GM18909 (cell line): ENCODE measurements around the gene TTLL11.

Source experiments
- ATAC-seq: cut with Tn5 transposase; IDR thresholded peaks from one replicate; pipeline ENCODE4 v1.9.1; 2021; ENCODE audit warnings: mild to moderate bottlenecking; ENCODE audit not compliant: unreplicated experiment, poor library complexity

TTLL11 gene

DNA sequence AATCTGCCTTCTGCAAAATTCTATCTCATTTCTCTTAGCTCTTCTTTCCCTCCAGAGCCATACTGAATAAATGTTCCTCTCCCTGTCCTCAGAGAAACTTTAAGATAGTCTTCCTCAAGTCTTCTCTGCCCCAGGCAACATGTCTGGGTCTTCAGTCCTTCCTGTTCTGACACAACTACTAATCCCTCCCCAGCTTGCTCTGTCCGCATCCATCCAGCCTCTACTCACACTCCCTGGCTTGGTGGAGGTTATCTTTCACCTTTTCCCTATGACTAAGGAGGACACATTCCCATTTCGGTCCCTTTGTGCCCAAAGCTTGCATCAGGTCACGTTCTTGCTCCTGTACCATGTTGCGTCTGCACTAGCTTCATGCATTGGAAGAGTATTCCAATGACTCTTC is 143.3 kb downstream of the TTLL11 start:
- no peak for ATAC-seq

GRCh38 chr9:121949364-121949763 is 143.7 kb downstream of the TTLL11 start:
- ATAC-seq: no peak

DNA sequence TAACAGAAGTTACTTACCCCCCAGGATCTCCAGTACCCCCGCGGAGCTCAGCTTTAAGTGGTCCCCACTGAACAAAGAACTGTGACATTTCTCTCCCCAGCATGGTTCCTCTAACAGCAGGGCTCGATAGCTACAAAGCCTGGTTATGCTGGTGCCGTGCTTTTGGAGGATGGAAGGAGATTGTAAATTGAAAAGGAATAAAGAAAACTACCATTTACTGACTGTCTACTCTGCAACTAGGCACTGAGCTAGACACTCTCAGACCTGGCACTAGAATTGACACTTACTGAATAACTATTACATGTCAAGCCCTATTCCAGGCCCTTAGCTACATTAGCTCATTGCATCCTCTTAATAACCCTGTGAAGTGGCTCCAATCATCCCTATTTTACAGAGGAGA is 145.3 kb downstream of the TTLL11 start:
- no peak for ATAC-seq

DNA sequence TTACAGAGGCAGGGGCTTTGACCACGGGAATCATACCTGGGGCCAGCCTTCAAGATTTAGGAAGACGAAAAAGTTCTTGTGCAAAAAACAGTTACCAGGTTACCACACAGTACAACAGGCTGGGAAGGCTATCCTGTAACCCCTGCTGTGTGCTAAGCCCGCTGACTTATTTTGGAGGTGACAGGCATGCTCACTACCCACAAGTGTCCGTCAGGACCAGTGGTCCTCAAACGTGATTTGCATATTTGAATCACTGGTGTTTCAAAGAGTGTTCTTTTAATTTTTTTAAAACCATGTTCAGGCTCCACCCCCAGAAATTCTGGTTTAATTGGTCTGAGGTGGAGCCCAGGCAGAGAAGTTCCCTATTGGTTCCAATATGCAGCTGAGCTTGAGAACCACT is 146.6 kb downstream of the TTLL11 start:
- no peak for ATAC-seq

DNA sequence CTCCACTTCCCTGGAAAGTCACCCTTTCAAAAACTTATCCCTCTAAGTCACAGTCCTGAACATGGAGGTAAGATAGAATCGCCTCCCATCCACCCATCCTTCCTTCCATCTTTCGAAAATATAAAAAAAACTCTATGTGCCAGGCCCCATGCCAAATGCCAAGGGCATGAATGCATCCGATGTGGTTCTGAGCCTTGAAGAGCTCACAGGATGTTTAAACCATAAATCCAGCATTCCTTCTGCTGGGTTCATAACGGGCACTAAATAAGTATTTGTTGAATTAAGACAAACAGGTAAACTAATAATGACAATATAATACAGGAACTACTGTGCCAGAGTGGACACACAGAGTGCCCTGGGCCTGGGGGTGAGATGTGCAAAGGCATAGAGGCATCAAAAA is 147.3 kb downstream of the TTLL11 start:
- no peak for ATAC-seq

DNA sequence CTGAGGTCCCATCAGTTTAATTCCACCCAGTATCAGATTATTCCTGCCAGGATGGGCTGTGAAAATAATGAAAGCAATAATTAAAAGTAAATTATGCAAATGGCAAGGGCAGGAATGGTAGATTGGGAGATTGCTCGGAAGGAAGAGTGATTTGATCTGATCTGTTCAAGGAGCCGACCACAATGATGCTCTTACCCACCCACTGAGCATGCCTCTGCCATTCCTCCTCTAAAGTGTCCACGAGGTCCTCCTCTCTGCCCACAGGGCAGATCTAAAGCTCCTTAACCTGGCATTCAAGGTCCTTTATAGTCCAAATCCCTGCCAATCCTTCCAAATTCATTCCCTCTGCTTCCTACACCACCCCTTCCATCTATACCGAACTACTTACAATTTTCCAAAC is 147.8 kb downstream of the TTLL11 start:
- ATAC-seq: no peak

DNA sequence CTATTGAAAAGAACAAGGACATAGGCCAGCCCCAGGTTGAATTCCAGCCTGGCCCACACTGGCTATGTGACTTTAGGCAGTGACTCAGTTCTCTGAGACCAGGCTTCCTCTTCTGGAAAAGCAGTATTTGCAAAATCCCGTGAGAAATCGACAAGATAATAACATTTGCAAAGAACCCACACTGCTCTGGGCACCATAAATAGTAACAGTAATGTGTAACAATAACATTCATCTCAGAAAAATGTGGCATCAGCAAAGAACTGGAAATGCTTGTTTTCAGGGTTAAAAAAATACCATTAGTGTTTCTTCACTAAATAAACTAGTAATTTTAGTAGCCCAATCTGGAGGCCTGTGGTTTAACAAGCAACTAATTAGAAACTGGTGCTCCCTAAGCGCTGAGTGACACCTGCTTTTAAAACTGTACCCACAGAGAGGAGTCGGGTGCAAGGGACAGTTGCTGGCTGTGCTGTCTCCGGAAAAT is 148.4 kb downstream of the TTLL11 start:
- no peak for ATAC-seq

- ATAC-seq: no peak
These were observed 149.6 kb downstream of the TTLL11 start for GRCh38 chr9:121943463-121943862.

DNA sequence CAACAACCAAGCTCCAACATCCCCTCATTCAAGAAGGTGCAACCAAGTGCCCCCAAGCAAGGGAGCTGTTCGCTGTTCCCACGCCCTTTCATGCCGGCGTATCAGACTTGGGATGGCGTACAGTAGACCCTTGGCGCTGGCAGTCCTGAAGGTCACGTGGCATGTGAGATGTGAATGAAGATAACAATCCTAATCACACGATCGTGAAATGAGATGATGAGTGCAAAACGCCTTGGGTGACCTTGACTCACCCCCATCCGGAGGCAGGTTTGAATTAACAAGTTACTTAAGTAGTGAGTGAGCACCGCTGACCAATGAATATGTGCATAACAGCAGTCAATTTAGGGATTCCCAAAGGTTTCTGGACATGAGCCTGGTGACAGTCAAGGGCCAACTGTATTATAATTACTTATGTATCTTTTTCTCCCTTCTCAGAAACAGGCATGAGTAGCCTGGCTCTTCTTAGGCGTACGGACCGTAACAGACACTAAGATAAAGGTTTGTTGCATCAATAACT is 150.2 kb downstream of the TTLL11 start:
- ATAC-seq: no peak

GRCh38 chr9:121942313-121942712 is 150.8 kb downstream of the TTLL11 start:
- no peak for ATAC-seq

GRCh38 chr9:121939643-121940042 is 153.5 kb downstream of the TTLL11 start:
- ATAC-seq: no peak

DNA sequence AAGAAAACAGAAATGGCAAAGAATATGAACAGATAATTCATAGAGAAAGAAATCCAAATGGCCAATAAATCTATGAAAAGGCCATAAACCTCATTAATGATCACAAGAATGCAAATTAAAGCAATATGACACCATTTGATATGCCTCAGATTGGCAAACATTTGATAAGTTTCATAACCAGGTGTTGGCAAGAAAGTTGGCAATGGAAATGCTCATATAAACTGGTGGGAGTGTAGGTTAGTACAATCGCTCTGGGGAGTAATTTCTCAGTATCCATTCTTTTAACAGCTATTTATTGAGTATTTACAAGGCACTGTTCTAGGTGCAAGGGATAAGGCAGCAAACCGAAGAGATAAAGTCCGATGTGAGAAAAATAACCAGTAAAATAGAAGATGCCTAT is 154.5 kb downstream of the TTLL11 start:
- no peak for ATAC-seq

GRCh38 chr9:121937240-121937639 is 155.9 kb downstream of the TTLL11 start:
- ATAC-seq: no peak

DNA sequence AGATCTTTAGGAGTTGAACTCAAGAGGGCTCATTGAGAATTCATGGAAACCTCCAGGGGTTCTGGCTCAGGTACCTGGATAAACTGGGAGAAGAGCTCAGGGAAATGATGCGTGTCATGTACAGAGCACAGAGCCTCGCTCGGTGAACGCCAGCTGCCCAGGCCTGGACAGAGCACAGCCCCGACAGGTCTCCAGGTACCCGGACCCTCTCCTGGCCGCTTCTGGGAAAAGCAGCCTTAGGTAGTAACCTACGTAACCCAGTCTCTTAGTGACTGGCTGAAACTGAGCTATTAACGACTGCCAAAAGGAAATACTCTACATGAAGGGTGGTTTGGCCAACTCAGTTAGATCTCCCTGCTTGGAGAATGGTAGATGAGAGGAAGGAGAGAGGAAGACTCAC is 157.4 kb downstream of the TTLL11 start:
- ATAC-seq: no peak

GRCh38 chr9:121930956-121931355 is 162.2 kb downstream of the TTLL11 start:
- ATAC-seq: no peak

- no peak for ATAC-seq
These were observed 162.9 kb downstream of the TTLL11 start for GRCh38 chr9:121929893-121930875.

- no peak for ATAC-seq
These were observed 165.5 kb downstream of the TTLL11 start for GRCh38 chr9:121927636-121928035.

- no peak for ATAC-seq
These were observed 166.0 kb downstream of the TTLL11 start for GRCh38 chr9:121927081-121927480.

- no peak for ATAC-seq
These were observed 166.7 kb downstream of the TTLL11 start for GRCh38 chr9:121926351-121926801.

GRCh38 chr9:121925935-121926334 is 167.2 kb downstream of the TTLL11 start:
- ATAC-seq: no peak

- ATAC-seq: no peak
These were observed 168.4 kb downstream of the TTLL11 start for GRCh38 chr9:121924700-121925099.

DNA sequence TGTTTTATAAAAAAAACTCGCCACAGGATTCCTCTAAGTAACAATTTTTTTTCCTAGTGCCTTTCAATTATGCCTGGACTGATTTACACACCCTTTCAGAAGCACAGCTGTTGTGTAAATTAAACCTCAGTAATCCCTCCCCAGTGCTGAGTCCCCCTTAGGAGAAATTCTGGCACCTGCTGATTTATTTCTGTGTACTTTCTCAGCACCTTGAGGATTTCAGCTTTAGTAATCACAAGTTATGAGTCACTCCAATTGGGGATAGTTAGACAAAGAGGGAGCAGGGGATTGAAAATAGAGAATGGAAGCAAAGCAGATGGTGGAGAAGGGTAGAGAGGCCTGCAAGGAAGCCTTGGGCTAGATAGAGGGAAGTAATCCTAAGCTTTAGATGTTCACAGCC is 171.7 kb downstream of the TTLL11 start:
- ATAC-seq: no peak
